Stimulated activated CD8-positive, alpha-beta memory T cell treated with anti-CD3 and anti-CD28 coated beads, Interleukin-4, amount 100 ng/mL, for 24 hours (primary cell): ENCODE results near the gene DBN1.
"Not testable (repeated sequence)": the region's sequence is repeated elsewhere in the genome, so short reads cannot be mapped to it uniquely, and the experiment has no call there.

Experiments
- DNase-seq: peaks from one replicate; pipeline ENCODE4 v3.0.0-alpha.2; 2020; ENCODE audit warnings: low read depth

The DBN1 gene

GRCh38 chr5:177490992-177491391, 17.6 kb upstream of the DBN1 start:
- DNase-seq: no peak

- no peak for DNase-seq
Measured at GRCh38 chr5:177490311-177490991, 17.0 kb upstream of the DBN1 start.

GRCh38 chr5:177489119-177489716, 15.8 kb upstream of the DBN1 start:
- DNase-seq: no peak

- DNase-seq: no peak
Measured at GRCh38 chr5:177487975-177488374, 14.5 kb upstream of the DBN1 start.

GRCh38 chr5:177487144-177487543, 13.7 kb upstream of the DBN1 start:
- DNase-seq: no peak

- DNase-seq: no peak
Measured at GRCh38 chr5:177486256-177486655, 12.8 kb upstream of the DBN1 start.

- DNase-seq: not testable (repeated sequence)
Measured at GRCh38 chr5:177485753-177486152, 12.3 kb upstream of the DBN1 start.

GRCh38 chr5:177484902-177485549, 11.6 kb upstream of the DBN1 start:
- no peak for DNase-seq

- DNase-seq: no peak
Measured at GRCh38 chr5:177483994-177484901, 10.8 kb upstream of the DBN1 start.

- DNase-seq: no peak
Measured at GRCh38 chr5:177483042-177483441, 9.6 kb upstream of the DBN1 start.

- DNase-seq: no peak
Measured at GRCh38 chr5:177482359-177482795, 8.9 kb upstream of the DBN1 start.

- DNase-seq: no peak
Measured at GRCh38 chr5:177479774-177480173, 6.3 kb upstream of the DBN1 start.

- DNase-seq: no peak
Measured at GRCh38 chr5:177478711-177479646, 5.5 kb upstream of the DBN1 start.

- no peak for DNase-seq
Measured at GRCh38 chr5:177477701-177478477, 4.5 kb upstream of the DBN1 start.

GRCh38 chr5:177476531-177477233, 3.2 kb upstream of the DBN1 start:
- no peak for DNase-seq

GRCh38 chr5:177475563-177476427, 2.4 kb upstream of the DBN1 start:
- DNase-seq: no peak

GRCh38 chr5:177474846-177475562, 1.6 kb upstream of the DBN1 start:
- no peak for DNase-seq

- DNase-seq: no peak
Measured at GRCh38 chr5:177474002-177474476, 605 bp upstream of the DBN1 start.
